Panc1 (cell line): Measurements from ENCODE around the gene PRDM5. TPM values are rescaled to one million over a fixed set of nuclear protein-coding genes. Genes with fewer than 3 reads are reported as not detected.

Experiments used
- ATAC-seq: fragments of 200-7000 bp; cut with Tn5 transposase; 2 replicates; pipeline ENCODE4 v1.9.1; 2020; ENCODE audit warnings: mild to moderate bottlenecking, moderate library complexity
- BruUV-seq: library from RNA; stranded (reverse); fragments of 400-500 nt; replicated peaks from 2 replicates; lab custom pipeline; 2021; lab: Mats Ljungman, UMichigan
- CTCF ChIA-PET: fragments of 300-600 bp; sonication (Branson Sonifier 250); formaldehyde crosslinking; loops from one replicate; lab custom pipeline; 2022; ENCODE audit warnings: antibody characterized with exemption; lab: Charles Lee
- POLR2A ChIA-PET: fragments of 300-600 bp; sonication (Branson Sonifier 250); formaldehyde crosslinking; loops from one replicate; lab custom pipeline; 2022; ENCODE audit warnings: antibody characterized with exemption; lab: Charles Lee
- DNase-seq: peaks from one replicate; pipeline ENCODE4 v3.0.0-alpha.2; 2010; ENCODE audit warnings: low read depth, low spot score
- H3K27ac ChIP-seq: 2 replicates; pipeline ENCODE4 v1.5.1; 2011; ENCODE audit warnings: mild to moderate bottlenecking, low read length, inconsistent platforms
- H3K27me3 ChIP-seq: fragments of 200-500 bp; sonication (Bioruptor generic); 2 replicates; pipeline ENCODE4 v1.6.0; 2014; ENCODE audit warnings: low read length, inconsistent platforms; ENCODE audit not compliant: control insufficient read depth, insufficient read depth
- H3K36me3 ChIP-seq: fragments of 200-500 bp; sonication (Bioruptor generic); 2 replicates; pipeline ENCODE4 v1.5.1; 2014; ENCODE audit warnings: inconsistent platforms, mild to moderate bottlenecking, low read length, moderate library complexity; ENCODE audit not compliant: control insufficient read depth, insufficient read depth
- H3K4me1 ChIP-seq: 2 replicates; pipeline ENCODE4 v1.5.1; 2011; ENCODE audit warnings: inconsistent platforms, mild to moderate bottlenecking, low read length, moderate library complexity; ENCODE audit not compliant: control insufficient read depth, insufficient read depth
- H3K4me3 ChIP-seq, 2 experiments: 2 replicates each; pipeline ENCODE4 v1.5.1; 2011 to 2012; ENCODE audit warnings: low read depth in 2 of 2, low read length in 2 of 2, mild to moderate bottlenecking in 2 of 2, inconsistent platforms in 1 of 2, moderate library complexity in 1 of 2
- H3K9me3 ChIP-seq: fragments of 200-500 bp; sonication (Bioruptor generic); 2 replicates; pipeline ENCODE4 v1.5.1; 2014; ENCODE audit warnings: low read depth, mild to moderate bottlenecking, inconsistent platforms, low read length, moderate library complexity; ENCODE audit not compliant: control insufficient read depth, insufficient read depth
- CTCF ChIP-seq: fragments of 450-650 bp; IDR thresholded peaks from 2 replicates; pipeline ENCODE4 v1.5.1; 2017; ENCODE audit warnings: mild to moderate bottlenecking
- POLR2AphosphoS5 ChIP-seq: IDR thresholded peaks from 2 replicates; pipeline ENCODE4 v1.6.1; 2012; ENCODE audit warnings: mild to moderate bottlenecking, low read depth, low read length, moderate library complexity
- REST ChIP-seq, 2 experiments: IDR thresholded peaks; 2 replicates each; pipeline ENCODE4 v1.6.1; 2011 to 2012; ENCODE audit warnings: low read depth in 2 of 2, control low read depth in 1 of 2, low read length in 1 of 2, mild to moderate bottlenecking in 1 of 2, moderate library complexity in 1 of 2; ENCODE audit not compliant: insufficient read depth in 1 of 2
- SIN3A ChIP-seq: IDR thresholded peaks from 2 replicates; pipeline ENCODE4 v1.6.1; 2012; ENCODE audit warnings: low read depth, mild to moderate bottlenecking, low read length, moderate library complexity, borderline replicate concordance; ENCODE audit not compliant: insufficient read depth
- TCF7L2 ChIP-seq: IDR thresholded peaks from 2 replicates; pipeline ENCODE4 v1.6.1; 2011; ENCODE audit warnings: mild to moderate bottlenecking, low read depth, low read length, inconsistent platforms
- in situ Hi-C: cut with HindIII; loops from 2 replicates; pipeline ENCODE4 v1.10.0; 2016; ENCODE audit warnings: low sequenced_read_pairs, low pct_unique_long_range_greater_than_20kb
- intact Hi-C: fragments of 100-400 bp; cut with micrococcal nuclease; formaldehyde crosslinking; loops from one replicate; pipeline ENCODE4 v1.10.0; 2022; ENCODE audit not compliant: unreplicated experiment
- total RNA-seq: library from RNA; stranded (reverse); gene quantifications from one replicate; pipeline ENCODE4 v1.2.1, GENCODE V29; 2021; ENCODE audit not compliant: unreplicated experiment

PRDM5 gene
- total RNA-seq, 1 experiment from 2014 or later, result 8.4 TPM

GRCh38 chr4:120920666-120921065 is 1.9 kb downstream of the PRDM5 start:
- DNase-seq (no peak), ATAC-seq (no peak)
- ChIA-PET POLR2A (no interaction called here), CTCF (no interaction called here)
- H3K27me3 ChIP-seq, result no peaks in the 10 kb centered on the region
- no peaks in the 10 kb centered on the region for H3K36me3 ChIP-seq
- H3K9me3 ChIP-seq, result no peaks in the 10 kb centered on the region
- in situ Hi-C loops, result no loop called here
- H3K4me1 ChIP-seq, result peaks cover 5% of the 10 kb centered on the region; the same call in 1 of the 2 replicates
- no peak overlapping the region for H3K4me3 ChIP-seq
- intact Hi-C loops, result loop anchor here (5.0 to 10.0 kb wide), 2 partner anchors 203 to 766 kb away; no protein-coding TSS in a partner anchor
- no peak for TF ChIP-seq TCF7L2
- TF ChIP-seq CTCF, result no peak
- TF ChIP-seq SIN3A, result no peak
- no peak for TF ChIP-seq POLR2AphosphoS5
- no peak overlapping the region; the same call in 1 of the 2 replicates for H3K27ac ChIP-seq
- BruUV-seq, result TSS peak; percentile 53

GRCh38 chr4:120919358-120919757 is 3.2 kb downstream of the PRDM5 start:
- intact Hi-C loops, result no loop called here
- no peak for TF ChIP-seq POLR2AphosphoS5
- no peak for TF ChIP-seq CTCF
- TF ChIP-seq SIN3A, result no peak
- no peak for TF ChIP-seq REST (IDR thresholded peaks at IDR 0.05; ENCODE audit: insufficient read depth in 1 of 2, low read depth in 2 of 2, low read length in 1 of 2)
- no peak for TF ChIP-seq TCF7L2
- BruUV-seq, result no TSS peak
- POLR2A ChIA-PET, result interaction anchor here (0.6 kb wide), 1 partner anchor 8 kb away, joined by 9 read pairs; no protein-coding TSS in a partner anchor
- no peaks in the 10 kb centered on the region for H3K27me3 ChIP-seq
- CTCF ChIA-PET, result no interaction called here
- no peak overlapping the region for H3K27ac ChIP-seq
- H3K9me3 ChIP-seq, result no peaks in the 10 kb centered on the region
- ATAC-seq (no peak), DNase-seq (no peak)
- peaks cover 5% of the 10 kb centered on the region; the same call in 1 of the 2 replicates for H3K4me1 ChIP-seq
- no peak overlapping the region for H3K4me3 ChIP-seq
- in situ Hi-C loops, result no loop called here
- no peaks in the 10 kb centered on the region for H3K36me3 ChIP-seq
